GM19025 (cell line): ENCODE results near the gene DENND1A.
"Not testable (repeated sequence)": the region's sequence is repeated elsewhere in the genome, so short reads cannot be mapped to it uniquely, and the experiment has no call there.

Source experiments
- ATAC-seq: cut with Tn5 transposase; IDR thresholded peaks from one replicate; pipeline ENCODE4 v1.9.1; 2021; ENCODE audit warnings: mild to moderate bottlenecking, low read depth, moderate library complexity; ENCODE audit not compliant: unreplicated experiment

Gene DENND1A

GRCh38 chr9:123637945-123638634, 291.8 kb downstream of the DENND1A start:
- no peak for ATAC-seq

GRCh38 chr9:123637606-123637944, 292.4 kb downstream of the DENND1A start:
- no peak for ATAC-seq

- not testable (repeated sequence) for ATAC-seq
Observed at GRCh38 chr9:123636805-123637204, 293.1 kb downstream of the DENND1A start.

GRCh38 chr9:123631862-123632261, 298.1 kb downstream of the DENND1A start:
- no peak for ATAC-seq

GRCh38 chr9:123630233-123630632, 299.7 kb downstream of the DENND1A start:
- no peak for ATAC-seq

GRCh38 chr9:123629531-123629930, 300.4 kb downstream of the DENND1A start:
- no peak for ATAC-seq

- no peak for ATAC-seq
Observed at GRCh38 chr9:123622711-123623241, 307.1 kb downstream of the DENND1A start.

GRCh38 chr9:123620239-123620638, 309.7 kb downstream of the DENND1A start:
- ATAC-seq, result no peak

- ATAC-seq, result no peak
Observed at GRCh38 chr9:123617952-123618678, 311.8 kb downstream of the DENND1A start.

GRCh38 chr9:123617286-123617685, 312.6 kb downstream of the DENND1A start:
- ATAC-seq, result no peak

- ATAC-seq, result no peak
Observed at GRCh38 chr9:123616707-123617106, 313.2 kb downstream of the DENND1A start.

- no peak for ATAC-seq
Observed at GRCh38 chr9:123615381-123615780, 314.5 kb downstream of the DENND1A start.

- no peak for ATAC-seq
Observed at GRCh38 chr9:123614306-123615263, 315.3 kb downstream of the DENND1A start.

GRCh38 chr9:123611226-123611625, 318.7 kb downstream of the DENND1A start:
- ATAC-seq, result no peak

- ATAC-seq, result no peak
Observed at GRCh38 chr9:123609844-123610243, 320.1 kb downstream of the DENND1A start.

- ATAC-seq, result peak; percentile 92
Observed at GRCh38 chr9:123608104-123608503, 321.8 kb downstream of the DENND1A start.

- no peak for ATAC-seq
Observed at GRCh38 chr9:123607479-123607878, 322.4 kb downstream of the DENND1A start.

- ATAC-seq, result no peak
Observed at GRCh38 chr9:123606141-123606540, 323.8 kb downstream of the DENND1A start.

GRCh38 chr9:123605286-123605685, 324.6 kb downstream of the DENND1A start:
- ATAC-seq, result no peak

GRCh38 chr9:123604861-123605260, 325.1 kb downstream of the DENND1A start:
- ATAC-seq, result no peak

GRCh38 chr9:123601828-123602227, 328.1 kb downstream of the DENND1A start:
- ATAC-seq, result no peak
